Naive thymus-derived CD8-positive, alpha-beta T cell (primary cell): Measurements from ENCODE around the gene DNAJC11. TPM values are rescaled to one million over a fixed set of nuclear protein-coding genes. Genes with fewer than 3 reads are reported as not detected.

Experiments used
- ATAC-seq, 2 donors: fragments of 150-1000 bp; cut with Tn5 transposase in 1 of 2; sonication (Bioruptor Pico), chemical (Tn5 transposase) in 1 of 2; 1 replicate in 1 of 2; 2 replicates in 1 of 2; pipeline ENCODE4 v1.10.0; 2021; ENCODE audit warnings: mild to moderate bottlenecking in 2 of 2, moderate library complexity in 2 of 2
- POLR2A ChIA-PET: fragments of 350-600 bp; sonication (Branson Sonifier 250); formaldehyde crosslinking; loops from one replicate; lab custom pipeline; 2021; ENCODE audit warnings: antibody characterized with exemption; lab: Charles Lee
- DNase-seq, 10 donors: peaks; one replicate each; pipeline versions ENCODE4 v3.0.0 to v3.0.0-alpha.2; 2020 to 2022
- H3K27ac Mint-ChIP-seq, 10 donors: one replicate each; pipeline ENCODE4 v1.8.0; 2020 to 2022; ENCODE audit warnings: mild to moderate bottlenecking in 10 of 10, mixed read lengths in 10 of 10, moderate library complexity in 4 of 10, inconsistent platforms in 1 of 10
- H3K27me3 Mint-ChIP-seq, 5 donors: one replicate each; pipeline ENCODE4 v1.8.0; 2021 to 2022; ENCODE audit warnings: mixed read lengths in 5 of 5
- H3K36me3 Mint-ChIP-seq, 3 donors: one replicate each; pipeline ENCODE4 v1.8.0; 2020 to 2022; ENCODE audit warnings: mixed read lengths in 3 of 3, mild to moderate bottlenecking in 2 of 3, inconsistent platforms in 1 of 3
- H3K4me1 Mint-ChIP-seq, 4 donors: one replicate each; pipeline ENCODE4 v1.8.0; 2021 to 2022; ENCODE audit warnings: mixed read lengths in 4 of 4
- H3K4me3 Mint-ChIP-seq, 10 donors: one replicate each; pipeline ENCODE4 v1.8.0; 2020 to 2022; ENCODE audit warnings: mild to moderate bottlenecking in 10 of 10, mixed read lengths in 10 of 10, moderate library complexity in 6 of 10, inconsistent platforms in 1 of 10
- H3K9me3 Mint-ChIP-seq, 9 donors: one replicate each; pipeline ENCODE4 v1.8.0; 2020 to 2022; ENCODE audit warnings: mixed read lengths in 9 of 9, mild to moderate bottlenecking in 3 of 9, inconsistent platforms in 1 of 9, moderate library complexity in 1 of 9
- polyA plus RNA-seq, 3 donors: library from polyadenylated mRNA; unstranded; fragments of 300-500 nt; fragmentation: Illumina TruSeq; gene quantifications; one replicate each; pipeline ENCODE4 v1.2.3, GENCODE V29; 2021
- total RNA-seq, 8 experiments: library from RNA in 2 of 8; stranded (reverse) in 2 of 8; gene quantifications; one replicate each; pipeline ENCODE4 v1.2.3 and lab custom pipeline; 2021 to 2026

DNAJC11 gene
- total and polyA plus RNA-seq, 5 experiments from 2014 or later = 13.2 to 47.4 (median 22.5) TPM

DNA sequence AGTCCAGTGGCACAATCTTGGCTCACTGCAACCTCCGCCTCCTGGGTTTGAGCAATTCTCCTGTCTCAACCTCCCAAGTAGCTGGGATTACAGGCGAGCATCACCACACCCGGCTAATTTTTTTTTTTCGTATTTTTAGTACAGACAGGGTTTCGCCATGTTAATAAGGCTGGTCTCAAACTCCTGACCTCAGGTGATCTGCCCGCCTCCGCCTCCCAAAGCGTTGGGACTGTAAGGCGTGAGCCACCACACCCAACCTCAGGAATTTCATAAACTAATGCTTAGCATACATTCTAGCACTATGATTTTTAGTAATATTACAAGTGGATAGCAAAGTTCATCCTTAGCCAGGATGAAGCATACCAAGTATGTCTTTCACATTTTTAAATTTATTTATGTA is 8.7 kb downstream of the DNAJC11 start:
- no peak overlapping the region for H3K27ac Mint-ChIP-seq
- H3K9me3 Mint-ChIP-seq = no peaks in the 10 kb centered on the region
- H3K4me3 Mint-ChIP-seq = no peak overlapping the region
- H3K4me1 Mint-ChIP-seq = peaks cover 11 to 19% (median 15%) of the 10 kb centered on the region in 4 donors
- H3K27me3 Mint-ChIP-seq = no peaks in the 10 kb centered on the region
- POLR2A ChIA-PET = interaction anchor here (1.1 kb wide), 1 partner anchor 8 kb away, joined by 3 read pairs; the partner anchor contains the start of gene DNAJC11
- peaks cover 0 to 23% (median 0%) of the 10 kb centered on the region in 3 donors for H3K36me3 Mint-ChIP-seq
- DNase-seq = no peak
- no peak for ATAC-seq

DNA sequence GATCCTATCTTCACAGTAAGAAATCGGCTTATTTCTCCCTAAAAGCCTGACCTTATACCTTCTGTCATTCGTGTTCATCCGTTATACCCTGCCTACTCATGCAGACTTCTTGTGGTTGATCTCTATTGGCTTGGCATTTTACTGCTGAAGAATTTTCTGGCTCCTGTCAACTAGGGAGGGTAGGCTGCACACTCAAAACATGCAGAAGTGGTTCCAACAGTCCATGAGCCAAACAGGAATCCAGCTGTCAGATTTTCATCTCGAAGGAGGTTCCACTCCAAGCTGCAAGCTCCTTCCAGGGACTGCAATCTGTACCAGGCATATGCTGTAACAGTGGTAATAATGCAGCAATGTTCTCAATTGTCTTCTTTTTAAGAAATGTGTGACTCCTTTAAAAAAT is 10.1 kb downstream of the DNAJC11 start:
- ATAC-seq (no peak), DNase-seq (no peak)
- H3K27ac Mint-ChIP-seq = no peak overlapping the region
- POLR2A ChIA-PET = no interaction called here
- no peaks in the 10 kb centered on the region for H3K27me3 Mint-ChIP-seq
- H3K4me3 Mint-ChIP-seq = no peak overlapping the region
- peaks cover 0 to 17% (median 0%) of the 10 kb centered on the region in 3 donors for H3K36me3 Mint-ChIP-seq
- no peaks in the 10 kb centered on the region for H3K9me3 Mint-ChIP-seq
- peaks cover 11 to 25% (median 15%) of the 10 kb centered on the region in 4 donors for H3K4me1 Mint-ChIP-seq

DNA sequence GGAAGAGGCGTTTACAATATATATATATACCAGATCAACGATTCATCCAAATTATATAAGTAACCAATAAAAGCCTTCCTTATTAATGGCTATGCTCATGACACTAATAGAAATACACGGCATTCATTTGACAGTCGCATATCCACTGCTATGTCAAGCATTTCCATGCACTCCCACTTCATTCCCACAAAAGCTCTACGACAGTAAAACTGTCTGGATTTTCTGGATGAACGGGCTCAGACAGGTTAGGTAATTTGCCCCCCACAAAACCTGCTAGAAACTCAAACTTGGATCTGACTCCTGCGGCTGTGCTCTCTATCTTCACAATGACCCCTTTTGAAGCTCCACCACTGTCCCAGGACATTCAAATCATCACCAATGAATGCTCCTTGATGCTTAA is 11.4 kb downstream of the DNAJC11 start:
- Mint-ChIP-seq H3K27me3 (no peaks in the 10 kb centered on the region), H3K9me3 (no peaks in the 10 kb centered on the region), H3K27ac (peak overlapping the region in 1 of 10 donors; percentile 62), H3K4me3 (no peak overlapping the region), H3K36me3 (peaks cover 0 to 15% (median 0%) of the 10 kb centered on the region in 3 donors), H3K4me1 (peaks cover 12 to 25% (median 14%) of the 10 kb centered on the region in 4 donors)
- POLR2A ChIA-PET = no interaction called here
- ATAC-seq = no peak
- DNase-seq = no peak

DNA sequence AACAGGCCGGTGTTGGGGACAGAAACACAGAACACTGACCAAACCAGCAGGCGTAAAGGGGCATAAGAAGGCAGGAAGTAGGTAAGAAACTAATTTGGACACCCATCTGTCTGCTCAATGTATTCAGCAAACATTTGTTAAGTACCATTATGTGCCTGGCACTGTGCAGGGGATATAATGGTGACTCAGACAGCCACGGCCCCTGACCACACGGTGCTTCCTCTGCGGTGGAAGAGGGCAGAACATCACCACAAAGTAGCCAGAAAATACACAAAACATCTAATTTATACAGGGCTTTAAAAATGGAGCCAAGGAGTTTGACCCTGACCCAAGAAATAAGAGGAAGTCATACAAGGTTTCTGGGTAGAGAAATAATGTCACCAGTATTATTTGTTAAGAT is 12.9 kb downstream of the DNAJC11 start:
- Mint-ChIP-seq H3K9me3 (no peaks in the 10 kb centered on the region), H3K4me3 (no peak overlapping the region), H3K36me3 (peaks cover 0 to 15% (median 0%) of the 10 kb centered on the region in 3 donors), H3K27me3 (no peaks in the 10 kb centered on the region), H3K4me1 (peaks cover 12 to 25% (median 14%) of the 10 kb centered on the region in 4 donors), H3K27ac (peak overlapping the region in 3 of 10 donors; percentile 33 to 66 (median 40))
- POLR2A ChIA-PET = no interaction called here
- no peak for ATAC-seq
- no peak for DNase-seq

DNA sequence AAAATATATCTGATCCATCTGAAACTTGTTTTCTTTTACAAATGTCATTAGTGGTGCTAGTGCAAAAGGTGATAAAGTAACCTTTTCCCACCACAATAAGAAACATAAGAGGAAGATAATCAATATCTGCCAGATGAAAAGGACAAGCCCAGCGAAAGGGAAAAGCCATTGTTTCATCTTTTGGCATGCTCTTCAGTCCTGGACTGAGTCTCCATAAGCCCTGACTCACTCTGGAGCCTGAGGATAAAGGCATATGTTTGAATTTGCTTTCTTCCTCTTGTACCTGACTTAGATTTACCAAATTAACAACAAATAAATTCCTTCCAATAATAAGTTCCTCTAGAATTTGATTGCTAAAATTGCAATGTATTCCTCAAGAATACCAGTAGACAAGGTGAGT is 13.6 kb downstream of the DNAJC11 start:
- ATAC-seq = no peak
- peaks cover 0 to 15% (median 0%) of the 10 kb centered on the region in 3 donors for H3K36me3 Mint-ChIP-seq
- H3K27me3 Mint-ChIP-seq = no peaks in the 10 kb centered on the region
- H3K27ac Mint-ChIP-seq = no peak overlapping the region
- POLR2A ChIA-PET = no interaction called here
- no peak overlapping the region for H3K4me3 Mint-ChIP-seq
- no peak for DNase-seq
- H3K4me1 Mint-ChIP-seq = peaks cover 12 to 25% (median 15%) of the 10 kb centered on the region in 4 donors
- H3K9me3 Mint-ChIP-seq = no peaks in the 10 kb centered on the region

DNA sequence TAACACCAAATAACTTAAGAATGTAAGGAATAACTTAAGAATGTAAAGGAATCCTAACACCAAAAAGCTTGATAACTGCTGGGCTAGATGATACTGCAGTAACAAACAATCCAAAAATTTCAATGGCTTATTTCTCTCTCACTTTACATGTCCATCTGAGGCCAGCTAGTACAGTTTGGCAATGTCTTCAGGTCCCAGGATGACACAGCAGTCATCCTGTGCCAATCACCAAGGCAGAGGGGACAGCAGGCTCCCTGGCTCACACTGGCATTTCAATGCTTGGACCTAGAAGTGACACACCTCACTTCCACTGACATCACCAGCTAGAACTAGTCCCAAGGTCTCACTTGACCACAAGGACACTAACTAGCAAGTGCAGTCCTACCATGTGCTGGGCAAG is 15.3 kb downstream of the DNAJC11 start:
- no peak for DNase-seq
- Mint-ChIP-seq H3K4me1 (peaks cover 9 to 19% (median 14%) of the 10 kb centered on the region in 4 donors), H3K27me3 (no peaks in the 10 kb centered on the region), H3K4me3 (no peak overlapping the region), H3K27ac (no peak overlapping the region), H3K36me3 (peaks cover 0 to 11% (median 0%) of the 10 kb centered on the region in 3 donors), H3K9me3 (no peaks in the 10 kb centered on the region)
- POLR2A ChIA-PET = no interaction called here
- no peak for ATAC-seq

DNA sequence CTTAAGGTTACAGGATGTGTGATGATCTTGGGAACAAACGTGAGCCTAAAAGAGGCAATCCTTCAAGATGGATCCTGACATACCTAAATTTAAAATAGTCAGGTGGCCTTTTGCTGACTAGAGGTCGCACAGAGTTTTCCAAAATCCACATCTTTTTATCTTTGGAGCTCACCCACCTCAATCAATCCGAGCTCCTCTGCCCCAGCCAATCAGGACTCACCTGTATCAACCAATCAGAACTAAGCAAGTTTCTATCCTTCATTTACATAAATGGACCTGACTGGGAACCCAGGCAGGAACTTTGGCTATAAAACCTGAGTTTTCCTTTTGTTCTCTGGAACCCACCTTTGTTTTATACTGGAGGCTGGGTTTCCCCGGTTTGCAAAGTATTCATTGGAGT is 16.2 kb downstream of the DNAJC11 start:
- H3K27ac Mint-ChIP-seq = no peak overlapping the region
- H3K9me3 Mint-ChIP-seq = no peaks in the 10 kb centered on the region
- DNase-seq (no peak), ATAC-seq (no peak)
- POLR2A ChIA-PET = no interaction called here
- H3K27me3 Mint-ChIP-seq = no peaks in the 10 kb centered on the region
- H3K36me3 Mint-ChIP-seq = peaks cover 0 to 13% (median 3%) of the 10 kb centered on the region in 3 donors
- no peak overlapping the region for H3K4me3 Mint-ChIP-seq
- peaks cover 9 to 19% (median 14%) of the 10 kb centered on the region in 4 donors for H3K4me1 Mint-ChIP-seq

DNA sequence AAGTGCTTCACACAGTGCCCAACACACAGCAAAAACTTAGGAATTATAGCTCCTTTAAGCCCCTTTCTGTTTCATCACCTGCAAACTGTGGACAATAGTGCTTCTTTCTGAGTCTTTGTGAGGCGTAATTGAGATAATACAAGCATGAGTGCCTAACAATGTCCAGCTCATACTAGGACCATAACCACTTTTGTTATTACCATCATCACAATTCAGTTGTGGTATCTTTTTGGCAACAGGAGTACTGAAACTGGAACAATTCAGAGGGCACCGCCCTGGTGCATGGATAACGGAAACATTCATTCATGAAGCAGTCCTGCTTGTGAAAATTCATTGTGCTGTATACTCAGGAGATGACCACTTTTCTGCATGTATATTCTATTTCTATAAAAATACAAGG is 18.2 kb downstream of the DNAJC11 start:
- Mint-ChIP-seq H3K27ac (no peak overlapping the region), H3K9me3 (no peaks in the 10 kb centered on the region), H3K4me3 (no peak overlapping the region), H3K36me3 (peaks cover 0 to 22% (median 9%) of the 10 kb centered on the region in 3 donors), H3K4me1 (peaks cover 6 to 8% (median 8%) of the 10 kb centered on the region in 4 donors), H3K27me3 (no peaks in the 10 kb centered on the region)
- DNase-seq (no peak), ATAC-seq (no peak)
- POLR2A ChIA-PET = interaction anchor here (0.5 to 1.1 kb wide), 2 partner anchors 12 to 15 kb away, joined by 3 to 6 read pairs; no protein-coding TSS in a partner anchor

DNA sequence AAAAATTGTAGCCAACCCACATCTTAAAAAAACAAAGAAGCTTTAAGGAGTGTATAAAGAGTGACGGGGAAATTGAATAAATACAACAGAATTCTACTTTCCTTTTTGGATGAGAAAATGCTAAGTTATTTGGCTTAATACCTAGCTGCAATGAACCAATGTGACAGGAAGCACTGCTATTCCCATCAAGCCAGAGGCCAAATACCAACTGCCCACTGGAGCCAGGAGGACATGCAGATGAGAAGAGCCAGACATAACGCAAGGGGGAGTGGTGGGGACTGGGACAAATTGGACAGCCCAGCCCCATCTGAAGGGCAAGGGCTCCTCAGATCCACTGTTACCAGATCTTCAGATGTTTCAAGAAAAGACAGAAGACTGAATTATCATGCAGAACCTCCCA is 25.7 kb downstream of the DNAJC11 start:
- Mint-ChIP-seq H3K4me3 (no peak overlapping the region), H3K27me3 (no peaks in the 10 kb centered on the region), H3K9me3 (no peaks in the 10 kb centered on the region), H3K27ac (no peak overlapping the region), H3K36me3 (peaks cover 0 to 90% (median 23%) of the 10 kb centered on the region in 3 donors), H3K4me1 (peaks cover 0 to 1% (median 0%) of the 10 kb centered on the region in 4 donors)
- no peak for DNase-seq
- POLR2A ChIA-PET = no interaction called here
- ATAC-seq = no peak

DNA sequence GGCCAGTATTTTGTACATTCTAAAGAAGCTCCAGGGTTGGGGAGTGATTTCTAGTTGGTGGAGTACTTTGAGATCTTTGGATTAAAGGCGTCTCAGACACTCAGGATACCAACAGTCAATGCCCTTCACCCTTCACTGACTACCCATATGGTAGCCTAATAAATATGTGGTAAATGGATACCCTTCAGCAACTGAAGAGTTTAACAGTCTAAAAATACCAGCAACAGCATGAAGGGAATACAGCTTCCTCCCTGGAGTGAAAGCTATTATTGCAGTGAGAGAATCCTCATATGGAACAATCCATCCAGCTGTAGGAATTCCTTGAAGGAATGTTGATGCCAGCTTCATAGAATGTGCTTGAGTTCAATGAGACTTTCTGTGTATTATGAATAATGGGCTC is 26.8 kb downstream of the DNAJC11 start:
- H3K27ac Mint-ChIP-seq = no peak overlapping the region
- no peak overlapping the region for H3K4me3 Mint-ChIP-seq
- peaks cover 0 to 81% (median 19%) of the 10 kb centered on the region in 3 donors for H3K36me3 Mint-ChIP-seq
- no peaks in the 10 kb centered on the region for H3K27me3 Mint-ChIP-seq
- ATAC-seq (no peak), DNase-seq (no peak)
- H3K9me3 Mint-ChIP-seq = no peaks in the 10 kb centered on the region
- peaks cover 0 to 1% (median 0%) of the 10 kb centered on the region in 4 donors for H3K4me1 Mint-ChIP-seq
- POLR2A ChIA-PET = no interaction called here

DNA sequence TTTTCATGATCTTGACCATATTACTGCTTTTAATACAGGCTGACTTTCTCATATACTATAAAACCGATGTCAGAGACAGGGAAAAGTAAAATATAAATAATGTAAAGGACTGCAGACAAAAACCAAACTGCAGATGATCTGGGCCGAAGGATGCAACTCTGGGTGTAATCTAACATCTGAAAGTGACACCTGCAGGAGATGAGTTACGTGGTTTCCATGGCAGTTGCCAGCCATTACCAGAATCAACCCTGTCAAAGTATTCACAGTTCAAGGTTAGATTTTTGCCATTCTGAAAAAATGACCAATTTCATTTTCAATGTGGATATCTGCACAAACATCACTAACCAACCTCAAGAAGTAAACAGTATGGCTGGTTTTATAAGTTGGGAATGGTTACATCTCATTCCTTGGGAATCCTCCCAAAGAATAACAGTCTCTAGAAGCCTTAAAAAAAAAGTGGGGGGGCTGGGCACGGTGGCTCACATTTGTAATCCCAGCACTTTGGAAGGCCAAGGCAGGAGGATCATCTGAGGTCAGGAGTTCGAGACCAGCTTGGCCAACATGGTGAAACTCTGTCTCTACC is 27.7 kb downstream of the DNAJC11 start:
- peak overlapping the region in 1 of 10 donors; percentile 43 for H3K27ac Mint-ChIP-seq
- ATAC-seq (no peak), DNase-seq (no peak)
- no peaks in the 10 kb centered on the region for H3K9me3 Mint-ChIP-seq
- H3K27me3 Mint-ChIP-seq = no peaks in the 10 kb centered on the region
- no peaks in the 10 kb centered on the region for H3K4me1 Mint-ChIP-seq
- POLR2A ChIA-PET = interaction anchor here (0.6 to 1.4 kb wide), 2 partner anchors 27 to 43 kb away, joined by 3 read pairs; partner anchors contain the start of gene DNAJC11
- peaks cover 0 to 76% (median 14%) of the 10 kb centered on the region in 3 donors for H3K36me3 Mint-ChIP-seq
- H3K4me3 Mint-ChIP-seq = no peak overlapping the region

DNA sequence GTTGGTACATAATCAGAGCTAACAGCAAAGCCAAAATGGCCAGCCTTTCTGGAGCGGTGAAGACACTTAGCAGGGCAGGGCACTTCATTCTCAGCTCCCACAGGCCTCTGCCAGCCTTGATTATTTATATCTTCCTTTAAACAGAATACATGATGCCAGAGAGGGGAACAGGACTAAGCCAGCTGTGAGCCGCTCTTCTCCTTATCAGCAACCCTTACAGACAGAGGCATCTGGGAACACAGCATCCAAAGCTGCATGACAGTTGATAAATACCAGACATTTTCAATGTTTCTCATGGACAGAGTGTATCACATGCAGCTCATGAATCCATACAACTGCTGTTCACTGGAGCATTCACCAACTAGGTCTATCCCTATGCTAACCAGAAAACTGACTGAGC is 29.1 kb downstream of the DNAJC11 start:
- POLR2A ChIA-PET = interaction anchor here (1.4 kb wide), 1 partner anchor 29 kb away, joined by 3 read pairs; the partner anchor contains the start of gene DNAJC11
- peaks cover 0 to 70% (median 10%) of the 10 kb centered on the region in 3 donors for H3K36me3 Mint-ChIP-seq

DNA sequence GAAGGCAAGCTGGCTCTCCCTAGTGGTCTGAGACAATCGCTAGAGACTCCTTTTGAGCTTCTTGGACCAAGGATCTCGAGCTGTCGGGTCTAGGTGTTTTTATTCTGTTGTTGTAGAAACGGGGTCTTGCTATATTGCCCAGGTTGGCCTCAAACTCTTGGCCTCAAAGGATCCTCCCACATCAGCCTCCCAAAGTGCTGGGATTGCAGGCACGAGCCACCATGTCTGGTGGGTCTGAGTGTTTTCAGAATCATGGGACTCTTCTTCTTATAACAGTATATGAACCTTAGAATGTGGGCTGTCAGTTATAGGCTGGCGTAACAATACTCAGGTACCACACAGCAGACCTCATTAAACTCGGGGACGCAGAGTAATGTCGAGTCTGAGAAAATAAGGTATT is 33.1 kb downstream of the DNAJC11 start:
- Mint-ChIP-seq H3K36me3 (peaks cover 0 to 65% (median 8%) of the 10 kb centered on the region in 3 donors), H3K27me3 (no peaks in the 10 kb centered on the region), H3K4me1 (peaks cover 0 to 2% (median under 1%) of the 10 kb centered on the region in 4 donors), H3K9me3 (no peaks in the 10 kb centered on the region), H3K27ac (no peak overlapping the region), H3K4me3 (no peak overlapping the region)
- no peak for ATAC-seq
- POLR2A ChIA-PET = no interaction called here
- no peak for DNase-seq

More for the DNA sequence above, 29.1 kb downstream of the DNAJC11 start:
- ATAC-seq (no peak), DNase-seq (no peak)
- Mint-ChIP-seq H3K4me3 (no peak overlapping the region), H3K27ac (peak overlapping the region in 1 of 10 donors; percentile 40), H3K27me3 (no peaks in the 10 kb centered on the region), H3K9me3 (no peaks in the 10 kb centered on the region), H3K4me1 (no peaks in the 10 kb centered on the region)
